H1 (cell line): ENCODE measurements around the gene KDM6B. TPM values are rescaled to one million over a fixed set of nuclear protein-coding genes. Genes with fewer than 3 reads are reported as not detected.

Experiments used
- CREB1 ChIP-seq: IDR thresholded peaks from 2 replicates; pipeline ENCODE4 v1.6.1; 2012; ENCODE audit warnings: inconsistent platforms
- CTCF ChIP-seq, 3 experiments: IDR thresholded peaks; 1 replicate in 2 of 3; 2 replicates in 1 of 3; pipeline versions ENCODE4 v1.5.1 to v1.6.1; 2011; ENCODE audit warnings: low read length in 3 of 3, mild to moderate bottlenecking in 3 of 3, inconsistent platforms in 2 of 3, low read depth in 1 of 3, moderate library complexity in 1 of 3; ENCODE audit not compliant: insufficient read depth in 1 of 3; ENCODE audit errors: control extremely low read depth in 1 of 3
- KDM5A ChIP-seq: fragments of 200-600 bp; IDR thresholded peaks from 2 replicates; pipeline ENCODE4 v1.7.1; 2012; ENCODE audit warnings: mild to moderate bottlenecking, low read length, inconsistent platforms, mixed read lengths
- POLR2AphosphoS5 ChIP-seq: IDR thresholded peaks from 2 replicates; pipeline ENCODE4 v1.6.1; 2011; ENCODE audit warnings: low read depth, low read length
- RBBP5 ChIP-seq: IDR thresholded peaks from 2 replicates; pipeline ENCODE4 v1.7.1; 2012; ENCODE audit warnings: low read depth, mild to moderate bottlenecking, inconsistent platforms, low read length, moderate library complexity, borderline replicate concordance
- polyA plus RNA-seq, 7 experiments: library from polyadenylated mRNA; depleted of rRNA in 3 of 7; stranded (reverse) in 5 of 7; unstranded in 2 of 7; fragments of >200 nt in 5 of 7; fragments of 200-250 nt in 2 of 7; gene quantifications; 1 replicate in 5 of 7; 2 replicates in 1 of 7; 4 replicates in 1 of 7; pipeline versions ENCODE4 v1.2.1 to v1.2.3, GENCODE V29; 2011 to 2013; ENCODE audit warnings: missing spikeins in 2 of 7, mixed read lengths in 2 of 7
- total RNA-seq: library from RNA; stranded (reverse); fragmentation: NEBNext Ultra II Directional; extraction: Animal tissue kit (Norgen Biotek cat#: 25700); gene quantifications from 2 replicates; pipeline ENCODE4 v1.2.1, GENCODE V29; 2021
- TF ChIP-seq, protein P1 (sequence below): IDR thresholded peaks from 2 replicates; pipeline ENCODE4 v1.6.1; 2012; ENCODE audit warnings: low read length, inconsistent platforms

KDM6B gene
- total and polyA plus RNA-seq, 2 of the 8 experiments (the other 6 are each of a cell fraction or from before 2014, with no cell fraction given): 0.48 to 3.7 TPM

DNA sequence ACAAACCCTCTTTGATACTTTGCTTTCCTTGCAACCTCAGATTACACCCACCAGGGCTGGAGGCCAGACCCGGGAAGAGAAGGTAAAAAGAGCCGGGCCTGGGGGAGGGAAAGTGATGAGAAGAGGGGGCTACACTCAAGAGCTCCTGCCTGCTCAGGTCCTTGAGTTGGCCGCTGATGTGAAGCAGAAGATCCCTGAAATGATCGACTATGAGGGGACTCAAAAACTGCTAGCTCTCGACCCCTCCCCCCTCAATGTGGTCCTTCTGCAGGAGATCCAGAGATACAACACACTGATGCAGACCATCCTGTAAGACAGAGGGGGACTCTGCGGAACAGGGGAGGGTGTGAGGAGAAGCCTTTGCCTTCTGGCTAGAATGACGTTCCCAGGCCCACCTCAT is 2.8 kb upstream of the KDM6B start (continued):
- TF ChIP-seq, protein P1, sequence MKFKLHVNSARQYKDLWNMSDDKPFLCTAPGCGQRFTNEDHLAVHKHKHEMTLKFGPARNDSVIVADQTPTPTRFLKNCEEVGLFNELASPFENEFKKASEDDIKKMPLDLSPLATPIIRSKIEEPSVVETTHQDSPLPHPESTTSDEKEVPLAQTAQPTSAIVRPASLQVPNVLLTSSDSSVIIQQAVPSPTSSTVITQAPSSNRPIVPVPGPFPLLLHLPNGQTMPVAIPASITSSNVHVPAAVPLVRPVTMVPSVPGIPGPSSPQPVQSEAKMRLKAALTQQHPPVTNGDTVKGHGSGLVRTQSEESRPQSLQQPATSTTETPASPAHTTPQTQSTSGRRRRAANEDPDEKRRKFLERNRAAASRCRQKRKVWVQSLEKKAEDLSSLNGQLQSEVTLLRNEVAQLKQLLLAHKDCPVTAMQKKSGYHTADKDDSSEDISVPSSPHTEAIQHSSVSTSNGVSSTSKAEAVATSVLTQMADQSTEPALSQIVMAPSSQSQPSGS: no peak
- TF ChIP-seq KDM5A (no peak), RBBP5 (no peak), CTCF (IDR thresholded peaks at IDR 0.05; ENCODE audit: control extremely low read depth in 1 of 3, insufficient read depth in 1 of 3, low read depth in 1 of 3, low read length in 3 of 3) (no peak), POLR2AphosphoS5 (no peak), CREB1 (no peak)
